Stimulated activated CD4-positive, alpha-beta T cell treated with anti-CD3 and anti-CD28 coated beads, Interleukin-2, amount 100 ng/mL, for 24 hours (primary cell): ENCODE data around the gene SAMD10.
"Not testable (repeated sequence)": the region's sequence is repeated elsewhere in the genome, so short reads cannot be mapped to it uniquely, and the experiment has no call there.

ENCODE experiments used
- DNase-seq, 2 donors: peaks; one replicate each; pipeline ENCODE4 v3.0.0-alpha.2; 2020

SAMD10 gene

GRCh38 chr20:63968136-63968927 lies 11.1 kb downstream of the SAMD10 start:
- DNase-seq, result peak in 1 of 2 donors; percentile 11

GRCh38 chr20:63967330-63968135 lies 11.9 kb downstream of the SAMD10 start:
- DNase-seq, result peak in 1 of 2 donors; percentile 0

- DNase-seq, result no peak
Observed at GRCh38 chr20:63966944-63967322, 12.5 kb downstream of the SAMD10 start.

GRCh38 chr20:63966172-63966943 lies 13.1 kb downstream of the SAMD10 start:
- peak in 1 of 2 donors; percentile 1 for DNase-seq

GRCh38 chr20:63964412-63964811 lies 15.0 kb downstream of the SAMD10 start:
- DNase-seq, result no peak

GRCh38 chr20:63963784-63964301 lies 15.6 kb downstream of the SAMD10 start:
- DNase-seq, result no peak

GRCh38 chr20:63963348-63963741 lies 16.1 kb downstream of the SAMD10 start:
- no peak for DNase-seq

GRCh38 chr20:63962426-63963347 lies 16.8 kb downstream of the SAMD10 start:
- no peak for DNase-seq

GRCh38 chr20:63961664-63962425 lies 17.6 kb downstream of the SAMD10 start:
- no peak for DNase-seq

- not testable (repeated sequence) for DNase-seq
Observed at GRCh38 chr20:63960654-63961621, 18.5 kb downstream of the SAMD10 start.

- no peak for DNase-seq
Observed at GRCh38 chr20:63959699-63960075, 19.8 kb downstream of the SAMD10 start.

- DNase-seq, result no peak
Observed at GRCh38 chr20:63958964-63959698, 20.3 kb downstream of the SAMD10 start.

- DNase-seq, result no peak
Observed at GRCh38 chr20:63958471-63958870, 21.0 kb downstream of the SAMD10 start.

GRCh38 chr20:63957690-63958441 lies 21.6 kb downstream of the SAMD10 start:
- DNase-seq, result peak; percentile 62 to 68

- peak; percentile 77 to 80 for DNase-seq
Observed at GRCh38 chr20:63957004-63957689, 22.3 kb downstream of the SAMD10 start.

- no peak for DNase-seq
Observed at GRCh38 chr20:63956664-63957003, 22.8 kb downstream of the SAMD10 start.

- peak; percentile 89 to 90 for DNase-seq
Observed at GRCh38 chr20:63955827-63956663, 23.4 kb downstream of the SAMD10 start, which contains the start of gene UCKL1. Gene UCKL1, minus strand, starts transcription at chr20:63956416. Its CDS starts 44 bp downstream, at chr20:63956372.
